ENCODE measurements around the gene MVB12B.
"Not testable (repeated sequence)": the region's sequence is repeated elsewhere in the genome, so short reads cannot be mapped to it uniquely, and the experiment has no call there.

MVB12B gene

DNA sequence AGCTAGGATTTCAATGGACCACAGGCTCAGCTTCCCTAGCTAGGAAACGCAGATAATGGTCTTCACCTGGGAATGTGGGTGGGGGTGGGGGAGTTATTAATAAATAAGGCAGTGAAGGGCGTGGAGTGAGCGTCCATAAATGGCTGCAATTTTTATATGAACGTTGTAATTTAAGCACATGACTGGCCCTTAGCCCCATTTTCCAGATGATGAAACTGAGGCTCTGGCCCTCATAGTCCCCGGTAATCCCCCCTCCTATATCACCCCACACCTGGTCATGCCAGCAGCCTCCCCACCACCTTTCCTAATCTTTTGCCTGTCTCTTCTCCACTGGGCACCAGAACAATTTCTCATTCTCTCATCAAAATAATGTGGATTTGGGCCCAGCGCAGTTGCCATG, 225.2 kb downstream of the MVB12B start:
- DNase-seq = no peak

DNA sequence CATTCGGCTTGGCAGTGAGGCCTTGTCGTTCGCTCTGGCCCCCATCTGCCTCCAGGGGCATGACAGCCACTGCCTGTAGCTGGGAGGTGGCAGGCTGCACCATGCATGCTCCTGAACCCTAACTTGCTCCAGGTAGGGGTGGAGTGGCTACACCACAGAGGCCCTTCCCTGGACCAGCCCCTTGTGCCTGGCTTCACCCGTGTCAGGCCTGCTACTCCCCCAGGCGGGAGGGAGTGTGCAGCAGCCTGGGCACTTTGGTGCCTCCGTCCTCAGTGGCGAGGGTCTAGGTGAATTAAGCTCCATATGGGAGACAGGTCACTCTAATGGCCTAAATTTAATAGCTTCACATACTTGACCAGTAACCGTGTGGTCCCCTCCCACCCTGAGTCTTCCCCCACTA, 227.7 kb downstream of the MVB12B start:
- no peak for DNase-seq

GRCh38 chr9:126555421-126555820, 228.8 kb downstream of the MVB12B start:
- DNase-seq = not testable (repeated sequence)

Measured in CD4-positive, alpha-beta T cell treated with Interleukin-12 subunit alpha and Interleukin-12 subunit beta, for 1 hour (primary cell).